HG03439 (cell line): ENCODE measurements around the gene SEMA3G.

Experiments used
- ATAC-seq: cut with Tn5 transposase; IDR thresholded peaks from one replicate; pipeline ENCODE4 v1.9.1; 2021; ENCODE audit warnings: mild to moderate bottlenecking, moderate library complexity; ENCODE audit not compliant: unreplicated experiment

SEMA3G gene

DNA sequence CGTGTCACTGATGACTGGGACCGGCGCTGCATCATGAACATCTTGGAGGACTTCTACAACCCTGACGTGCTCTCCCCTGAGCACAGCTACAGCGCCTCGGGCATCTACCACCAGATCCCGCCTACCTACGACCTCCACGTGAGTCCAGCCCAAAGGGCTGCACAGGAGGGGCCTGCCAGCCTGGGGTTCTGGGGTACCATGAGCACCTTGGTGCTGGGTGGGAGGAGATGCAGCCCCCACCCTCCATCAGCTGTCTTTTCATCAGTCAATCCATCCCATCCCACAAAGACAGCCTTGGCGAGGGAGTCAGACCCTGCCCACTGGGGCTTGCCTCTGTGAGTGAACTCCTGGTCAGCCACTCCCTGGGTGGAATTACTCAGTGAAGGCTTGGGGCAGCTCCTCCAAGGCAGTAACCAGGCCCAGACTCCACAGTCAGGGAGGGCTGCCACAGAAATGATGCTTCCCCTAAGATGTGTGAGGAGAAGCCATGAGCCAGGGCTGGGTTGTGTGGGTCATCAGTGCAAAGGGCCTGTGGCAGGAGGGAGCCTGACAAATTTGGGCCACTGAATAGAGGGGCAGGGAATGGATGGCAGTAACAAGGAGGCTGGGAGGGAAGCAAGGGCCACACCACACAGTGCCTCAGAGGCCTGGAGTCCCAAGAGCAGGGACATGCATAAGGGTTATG, 47.9 kb downstream of the SEMA3G start:
- no peak for ATAC-seq

GRCh38 chr3:52396011-52396906, 48.6 kb downstream of the SEMA3G start:
- ATAC-seq: no peak

- ATAC-seq: no peak
These were observed 49.4 kb downstream of the SEMA3G start for GRCh38 chr3:52395503-52395865.

DNA sequence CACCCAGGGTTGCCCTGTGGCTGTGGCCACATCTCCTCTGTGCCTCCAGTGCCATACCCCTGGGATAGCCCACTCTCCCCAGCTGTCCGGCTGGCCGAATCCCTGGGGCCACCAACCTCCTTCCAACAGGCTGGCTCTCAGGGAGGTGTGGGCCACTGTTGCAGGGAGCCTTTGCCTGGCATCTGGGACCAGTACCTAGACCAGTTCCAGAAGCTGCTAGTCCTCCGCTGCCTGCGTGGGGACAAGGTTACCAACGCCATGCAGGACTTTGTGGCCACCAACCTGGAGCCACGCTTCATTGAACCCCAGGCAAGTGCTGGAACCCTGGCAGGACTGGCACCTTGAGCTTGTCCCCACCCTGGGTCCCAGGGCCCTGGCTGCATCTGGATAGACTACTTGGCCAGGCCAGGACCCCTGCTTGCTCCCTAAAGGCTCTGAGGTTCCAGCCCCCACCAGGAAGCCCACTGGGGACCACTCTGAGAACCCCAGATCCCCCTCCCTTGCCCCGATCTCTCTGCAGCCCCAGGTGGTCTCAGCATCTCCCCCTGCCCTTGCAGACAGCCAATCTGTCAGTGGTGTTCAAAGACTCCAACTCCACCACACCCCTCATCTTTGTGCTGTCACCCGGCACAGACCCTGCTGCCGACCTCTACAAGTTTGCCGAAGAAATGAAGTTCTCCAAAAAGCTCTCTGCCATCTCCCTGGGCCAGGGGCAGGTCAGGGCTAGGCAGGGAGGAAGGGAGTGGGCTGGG, 50.0 kb downstream of the SEMA3G start:
- ATAC-seq: no peak

DNA sequence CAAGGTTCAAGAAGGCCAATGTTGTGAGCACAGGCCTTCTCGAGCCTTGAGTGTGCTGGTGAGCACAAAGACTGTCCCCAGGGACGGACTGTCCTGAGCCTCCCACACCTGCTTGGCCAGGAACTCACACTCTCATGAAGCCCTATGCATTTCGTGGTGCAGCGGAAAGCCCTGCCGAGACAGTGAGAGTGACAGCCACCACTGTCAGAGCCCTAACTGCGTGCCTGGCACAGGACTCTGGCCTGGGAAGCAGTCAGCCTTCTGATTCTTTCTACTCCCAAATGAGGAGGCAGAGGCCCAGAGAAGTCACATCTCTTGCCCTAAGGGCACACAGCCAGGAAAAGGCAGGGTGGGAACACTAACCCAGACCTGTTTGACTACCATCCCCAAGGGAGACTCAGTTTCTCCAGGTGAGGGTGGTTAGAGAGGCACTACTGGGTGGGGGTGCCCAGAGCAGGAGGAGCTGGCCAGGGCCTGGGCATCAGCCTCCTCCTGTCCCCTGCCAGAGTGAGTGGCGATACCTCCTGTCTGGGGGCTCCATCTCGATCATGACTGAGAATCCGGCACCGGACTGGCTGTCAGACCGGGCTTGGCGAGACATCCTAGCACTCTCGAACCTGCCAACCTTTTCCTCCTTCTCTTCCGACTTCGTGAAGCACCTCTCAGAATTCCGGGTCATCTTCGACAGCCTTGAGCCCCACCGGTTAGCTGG, 50.8 kb downstream of the SEMA3G start:
- ATAC-seq: no peak

- ATAC-seq: no peak
These were observed 51.6 kb downstream of the SEMA3G start for GRCh38 chr3:52393131-52393807.

DNA sequence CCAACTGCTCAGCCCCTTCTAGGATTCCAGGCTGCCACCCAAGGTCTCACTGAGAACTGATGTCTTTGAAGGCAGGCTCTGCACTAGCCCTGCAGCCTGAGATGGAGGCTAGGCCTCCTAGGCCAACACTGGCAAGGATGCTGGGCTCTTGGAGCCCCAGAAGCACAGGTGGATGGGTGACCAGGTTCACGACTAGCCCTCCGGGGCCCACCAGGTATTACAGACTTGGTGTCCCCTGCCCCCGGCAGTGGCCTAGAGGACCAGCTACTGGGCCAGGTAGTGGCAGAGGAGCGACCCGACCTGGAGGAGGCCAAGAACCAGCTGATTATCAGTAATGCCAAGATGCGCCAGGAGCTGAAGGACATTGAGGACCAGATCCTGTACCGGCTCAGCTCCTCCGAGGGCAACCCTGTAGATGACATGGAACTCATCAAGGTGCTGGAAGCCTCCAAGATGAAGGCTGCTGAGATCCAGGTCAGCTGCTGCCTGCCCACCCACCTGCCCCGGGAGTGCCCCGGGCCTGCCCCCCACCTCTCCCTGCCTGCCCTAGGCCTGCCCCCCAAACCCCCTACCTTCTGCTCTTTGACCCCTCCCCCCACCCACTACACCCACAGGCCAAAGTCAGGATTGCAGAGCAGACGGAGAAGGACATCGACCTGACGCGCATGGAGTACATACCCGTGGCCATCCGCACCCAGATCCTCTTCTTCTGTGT, 52.5 kb downstream of the SEMA3G start:
- ATAC-seq: no peak

- no peak for ATAC-seq
These were observed 53.8 kb downstream of the SEMA3G start for GRCh38 chr3:52391096-52391495.

GRCh38 chr3:52388933-52389332, 56.0 kb downstream of the SEMA3G start:
- no peak for ATAC-seq

DNA sequence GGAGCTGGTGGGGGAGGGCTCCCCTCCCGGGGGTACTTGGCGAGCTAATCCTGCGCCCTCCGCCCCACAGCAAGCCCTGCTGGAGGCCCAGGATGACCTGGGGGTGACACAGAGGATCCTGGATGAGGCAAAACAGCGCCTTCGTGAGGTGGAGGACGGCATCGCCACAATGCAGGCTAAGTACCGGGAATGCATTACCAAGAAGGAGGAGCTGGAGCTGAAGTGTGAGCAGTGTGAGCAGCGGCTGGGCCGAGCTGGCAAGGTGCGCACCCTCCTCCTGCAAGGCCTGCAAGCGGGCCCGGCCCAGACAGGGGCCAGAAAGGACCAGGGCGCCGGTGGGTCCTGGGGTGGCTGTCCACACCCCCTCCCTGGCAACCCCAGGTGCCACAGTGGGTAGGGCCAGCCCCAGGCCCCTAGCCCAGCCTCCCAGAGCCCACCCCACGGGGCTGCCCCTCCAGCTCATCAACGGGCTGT, 56.5 kb downstream of the SEMA3G start:
- ATAC-seq: no peak

DNA sequence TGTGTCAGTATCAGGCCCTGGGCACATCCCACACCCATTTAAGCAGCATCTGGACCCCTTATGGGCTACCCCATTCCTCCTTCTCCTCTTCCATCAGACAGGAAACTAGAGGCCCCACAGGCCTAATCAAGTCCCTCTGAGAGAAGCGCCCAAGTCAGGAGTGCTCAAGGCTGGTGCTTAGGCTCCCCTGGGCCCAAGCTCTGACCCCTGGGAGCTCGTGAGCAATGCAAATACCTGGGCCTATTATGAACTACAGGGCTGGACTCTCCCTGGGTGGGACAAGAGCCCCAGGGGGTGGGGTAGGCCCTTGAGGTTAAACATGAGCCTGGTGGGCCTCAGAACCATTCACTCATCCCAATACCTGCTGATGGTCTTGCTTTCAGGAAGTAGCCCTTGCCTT, 57.4 kb downstream of the SEMA3G start:
- ATAC-seq: no peak

DNA sequence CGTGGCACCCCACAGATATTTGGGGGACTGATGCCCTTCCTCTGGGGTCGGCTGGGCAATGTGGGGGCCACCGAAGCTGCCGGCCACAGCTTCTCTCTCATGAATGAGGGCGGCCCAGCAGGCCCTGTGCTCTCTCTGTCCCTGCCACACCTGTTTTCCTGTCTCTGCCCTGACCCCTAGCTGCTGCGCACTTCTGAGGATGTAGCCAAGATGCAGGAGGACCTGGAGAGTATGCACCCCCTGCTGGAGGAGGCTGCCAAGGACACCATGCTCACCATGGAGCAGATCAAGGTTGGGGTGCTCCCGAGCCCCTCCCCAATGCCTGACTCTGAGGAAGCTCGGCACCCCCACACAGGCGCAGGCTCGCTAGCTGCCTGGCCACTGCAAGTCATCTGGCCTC, 59.7 kb downstream of the SEMA3G start:
- ATAC-seq: no peak

DNA sequence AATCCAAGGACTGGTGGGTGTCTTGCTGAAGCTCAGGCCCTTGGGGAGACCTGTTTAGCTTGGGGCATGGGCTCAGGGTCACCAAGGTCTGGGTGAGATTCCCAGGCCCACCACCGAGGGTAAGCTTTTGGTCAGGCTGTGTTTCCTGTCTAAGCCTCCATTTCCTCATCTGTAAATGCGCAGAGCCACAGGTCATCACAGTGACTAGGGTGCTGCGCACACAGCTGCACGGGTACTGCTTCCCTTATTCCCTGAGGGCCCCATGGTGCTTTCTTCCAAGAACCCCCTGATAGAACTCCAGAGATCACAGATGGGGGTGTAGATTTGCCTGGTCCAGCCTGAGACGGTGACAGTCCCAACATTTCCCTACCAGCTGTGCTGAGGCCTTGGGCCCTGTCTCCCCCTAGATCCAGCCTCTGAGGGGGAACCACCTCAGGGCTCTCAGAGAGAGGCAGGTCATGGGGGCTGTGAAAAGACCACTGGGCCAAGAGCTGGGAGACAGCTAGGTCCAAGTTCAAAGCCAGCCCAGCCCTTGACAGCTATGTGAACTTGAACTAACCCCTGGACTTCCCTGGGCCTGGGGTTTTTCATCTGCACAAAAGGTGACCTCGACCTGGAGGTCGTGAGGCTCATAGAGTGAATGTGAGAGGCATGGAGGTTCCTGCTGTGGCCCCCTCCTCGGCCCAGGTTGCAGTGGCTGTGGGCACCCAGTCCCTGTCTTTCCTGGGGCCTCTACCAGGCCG, 60.7 kb downstream of the SEMA3G start:
- no peak for ATAC-seq

GRCh38 chr3:52383446-52383845, 61.5 kb downstream of the SEMA3G start:
- no peak for ATAC-seq
